ENCODE results near the gene CDHR5. TPM values are rescaled to one million over a fixed set of nuclear protein-coding genes. Genes with fewer than 3 reads are reported as not detected.

Gene CDHR5
- total and polyA plus RNA-seq, 9 of the 15 experiments (the other 6 are each of a cell fraction or from before 2014, with no cell fraction given) = 0.16 TPM; not detected in 8

DNA sequence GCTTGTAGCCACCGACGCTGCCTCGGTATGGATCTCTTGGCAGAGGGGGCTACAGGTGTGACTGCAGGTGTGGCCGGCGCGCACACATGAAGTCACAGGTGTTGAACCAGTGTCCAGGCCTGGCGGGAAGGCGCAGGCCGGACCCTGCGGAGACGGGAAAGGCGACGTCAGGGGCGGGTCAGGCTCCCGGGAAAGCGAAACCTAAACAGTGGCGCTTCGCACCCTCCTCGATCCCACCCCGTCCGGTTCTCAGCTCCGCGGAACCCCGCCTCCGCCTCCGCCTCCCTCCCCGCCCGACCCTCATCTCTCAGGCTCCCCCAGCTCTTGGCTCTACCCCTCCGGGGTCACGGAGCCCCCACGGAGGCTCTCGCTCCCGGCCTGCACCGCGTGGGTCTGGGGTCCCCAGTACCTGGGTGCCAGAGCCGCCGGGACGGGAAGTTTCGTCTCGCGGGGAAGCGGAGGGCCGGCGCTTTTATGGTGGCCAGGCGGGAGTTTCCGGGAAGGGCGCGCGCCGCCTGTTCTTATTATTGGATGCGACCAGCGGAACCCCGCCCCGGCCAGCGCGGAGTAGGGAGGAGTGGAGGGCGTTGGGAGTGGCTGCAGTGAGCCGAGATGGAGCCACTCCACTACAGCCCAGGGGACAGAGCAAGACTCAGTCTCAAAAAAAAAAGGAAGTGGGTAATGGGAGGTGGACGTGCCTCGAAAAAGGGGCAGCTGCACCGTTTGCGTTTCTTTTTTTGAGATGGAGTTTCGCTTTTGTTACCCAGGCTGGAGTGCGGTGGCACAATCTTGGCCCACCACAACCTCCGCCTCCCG, 9.0 kb downstream of the CDHR5 start, which contains the start of gene IRF7 (continued):
- TF ChIP-seq E2F4 (CRISPR knock-in tag; IDR thresholded peaks at IDR 0.05; ENCODE audit: low read depth) (0 out of 2 replicates have a peak, but pooled peaks have one; percentile 20), POLR2AphosphoS5 (IDR thresholded peaks at IDR 0.05; ENCODE audit: control insufficient read depth, insufficient read depth, low read depth, low read length) (peak; percentile 51; the same call in 1 of the 2 replicates), RBM17 (IDR thresholded peaks at IDR 0.05; ENCODE audit: borderline replicate concordance, low read depth, low read length) (no peak), ZFX (CRISPR knock-in tag; IDR thresholded peaks at IDR 0.05) (peak; percentile 63), ZBTB26 (CRISPR knock-in tag; IDR thresholded peaks at IDR 0.05) (no peak), ZNF780A (CRISPR knock-in tag; IDR thresholded peaks at IDR 0.05) (no peak), E2F8 (IDR thresholded peaks at IDR 0.05; ENCODE audit: low read depth, partially characterized antibody) (peak; percentile 48), ESRRA (IDR thresholded peaks at IDR 0.05; ENCODE audit: borderline replicate concordance, low read depth) (no peak), CREB1 (IDR thresholded peaks at IDR 0.05) (peak; percentile 40; the same call in 1 of the 2 replicates), CREB1 (CRISPR knock-in tag; IDR thresholded peaks at IDR 0.05) (peak; percentile 53; the same call in 1 of the 2 replicates), TGIF2 (CRISPR knock-in tag; IDR thresholded peaks at IDR 0.05) (no peak), FUS (optimal IDR thresholded peaks at IDR 0.05; ENCODE audit: low read depth, low read length) (no peak), MYC (IDR thresholded peaks at IDR 0.05; ENCODE audit: low read depth, low read length) (no peak; the same call in 1 of the 2 replicates), MYC (CRISPR knock-in tag; IDR thresholded peaks at IDR 0.05; ENCODE audit: borderline replicate concordance, low read depth) (no peak)
- TF ChIP-seq, protein P1, sequence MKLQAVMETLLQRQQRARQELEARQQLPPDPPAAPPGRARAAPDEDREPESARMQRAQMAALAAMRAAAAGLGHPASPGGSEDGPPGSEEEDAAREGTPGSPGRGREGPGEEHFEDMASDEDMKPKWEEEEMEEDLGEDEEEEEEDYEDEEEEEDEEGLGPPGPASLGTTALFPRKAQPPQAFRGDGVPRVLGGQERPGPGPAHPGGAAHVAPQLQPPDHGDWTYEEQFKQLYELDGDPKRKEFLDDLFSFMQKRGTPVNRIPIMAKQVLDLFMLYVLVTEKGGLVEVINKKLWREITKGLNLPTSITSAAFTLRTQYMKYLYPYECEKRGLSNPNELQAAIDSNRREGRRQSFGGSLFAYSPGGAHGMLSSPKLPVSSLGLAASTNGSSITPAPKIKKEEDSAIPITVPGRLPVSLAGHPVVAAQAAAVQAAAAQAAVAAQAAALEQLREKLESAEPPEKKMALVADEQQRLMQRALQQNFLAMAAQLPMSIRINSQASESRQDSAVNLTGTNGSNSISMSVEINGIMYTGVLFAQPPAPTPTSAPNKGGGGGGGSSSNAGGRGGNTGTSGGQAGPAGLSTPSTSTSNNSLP (IDR thresholded peaks at IDR 0.05; ENCODE audit: borderline replicate concordance, low read depth, low read length) = no peak
- TF ChIP-seq, protein P2, sequence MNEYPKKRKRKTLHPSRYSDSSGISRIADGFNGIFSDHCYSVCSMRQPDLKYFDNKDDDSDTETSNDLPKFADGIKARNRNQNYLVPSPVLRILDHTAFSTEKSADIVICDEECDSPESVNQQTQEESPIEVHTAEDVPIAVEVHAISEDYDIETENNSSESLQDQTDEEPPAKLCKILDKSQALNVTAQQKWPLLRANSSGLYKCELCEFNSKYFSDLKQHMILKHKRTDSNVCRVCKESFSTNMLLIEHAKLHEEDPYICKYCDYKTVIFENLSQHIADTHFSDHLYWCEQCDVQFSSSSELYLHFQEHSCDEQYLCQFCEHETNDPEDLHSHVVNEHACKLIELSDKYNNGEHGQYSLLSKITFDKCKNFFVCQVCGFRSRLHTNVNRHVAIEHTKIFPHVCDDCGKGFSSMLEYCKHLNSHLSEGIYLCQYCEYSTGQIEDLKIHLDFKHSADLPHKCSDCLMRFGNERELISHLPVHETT (CRISPR knock-in tag; conservative IDR thresholded peaks at IDR 0.05 in 1 of 2, IDR thresholded peaks at IDR 0.05 in 1 of 2) = 0 out of 4 replicates have a peak, but pooled peaks of 1 of the 2 experiments have one; percentile 25
